Dendritic cell treated with granulocyte-macrophage colony-stimulating factor and Interleukin-4, amounts not matched to agents 40 ng/mL and 50 ng/mL, for 4 days (primary cell): ENCODE data around the gene GET3.

Source experiments
- H3K27ac Mint-ChIP-seq: one replicate; pipeline ENCODE4 v1.8.0; 2022; ENCODE audit warnings: mild to moderate bottlenecking, mixed read lengths
- H3K27me3 Mint-ChIP-seq: one replicate; pipeline ENCODE4 v1.8.0; 2022; ENCODE audit warnings: mild to moderate bottlenecking, mixed read lengths
- H3K36me3 Mint-ChIP-seq: one replicate; pipeline ENCODE4 v1.8.0; 2022; ENCODE audit warnings: low read depth, mixed read lengths
- H3K4me1 Mint-ChIP-seq: one replicate; pipeline ENCODE4 v1.8.0; 2022; ENCODE audit warnings: low read depth, mixed read lengths
- H3K4me3 Mint-ChIP-seq: one replicate; pipeline ENCODE4 v1.8.0; 2022; ENCODE audit warnings: mild to moderate bottlenecking, moderate library complexity, mixed read lengths
- H3K9me3 Mint-ChIP-seq: one replicate; pipeline ENCODE4 v1.8.0; 2022; ENCODE audit warnings: mixed read lengths
- intact Hi-C: fragments of 100-400 bp; cut with micrococcal nuclease; formaldehyde crosslinking; loops from one replicate; pipeline ENCODE4 v1.15.0; 2022

Gene GET3

DNA sequence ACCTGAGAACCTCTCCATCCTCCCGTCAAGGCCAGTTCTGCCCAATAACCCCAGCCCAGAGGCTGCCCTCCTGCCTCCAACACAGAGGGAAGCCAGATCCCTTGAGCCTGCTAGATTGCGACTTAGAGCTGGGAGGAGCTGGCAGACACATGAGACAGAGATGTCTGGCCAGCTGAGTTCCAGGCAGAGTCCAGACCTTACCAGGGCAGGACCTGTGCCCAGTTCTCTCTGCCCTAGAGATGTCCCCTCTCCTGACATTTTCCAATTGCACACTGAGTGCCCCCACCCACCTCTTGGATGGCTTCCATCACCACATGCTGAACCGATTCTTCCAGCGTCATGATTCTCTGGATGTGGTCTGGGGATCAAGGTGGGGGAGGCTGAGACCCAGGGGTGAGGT is 35.0 kb downstream of the GET3 start:
- H3K4me3 Mint-ChIP-seq, result no peak overlapping the region
- H3K9me3 Mint-ChIP-seq, result no peaks in the 10 kb centered on the region
- H3K27ac Mint-ChIP-seq, result no peak overlapping the region
- peaks cover 24% of the 10 kb centered on the region for H3K4me1 Mint-ChIP-seq
- H3K27me3 Mint-ChIP-seq, result no peaks in the 10 kb centered on the region
- H3K36me3 Mint-ChIP-seq, result peaks cover 43% of the 10 kb centered on the region
- intact Hi-C loops, result no loop called here

GRCh38 chr19:12773571-12773970 is 36.3 kb downstream of the GET3 start:
- Mint-ChIP-seq H3K9me3 (no peaks in the 10 kb centered on the region), H3K27me3 (no peaks in the 10 kb centered on the region), H3K36me3 (peaks cover 45% of the 10 kb centered on the region), H3K27ac (no peak overlapping the region), H3K4me3 (no peak overlapping the region), H3K4me1 (peaks cover 32% of the 10 kb centered on the region)
- intact Hi-C loops, result no loop called here

- peak within 1 kb of the TSS; percentile 72 for H3K4me3 Mint-ChIP-seq
- H3K9me3 Mint-ChIP-seq, result no peaks in the 10 kb centered on the region
- intact Hi-C loops, result no loop called here
- H3K27ac Mint-ChIP-seq, result peak within 1 kb of the TSS; percentile 81
- H3K36me3 Mint-ChIP-seq, result peaks cover 38% of the 10 kb centered on the region
- peaks cover 42% of the 10 kb centered on the region for H3K4me1 Mint-ChIP-seq
- H3K27me3 Mint-ChIP-seq, result no peaks in the 10 kb centered on the region
Observed at GRCh38 chr19:12774588-12775555, 37.6 kb downstream of the GET3 start, which contains the start of gene HOOK2. TSS of gene HOOK2 (minus strand) at chr19:12775552. CDS start at chr19:12775449, 103 bp downstream.

DNA sequence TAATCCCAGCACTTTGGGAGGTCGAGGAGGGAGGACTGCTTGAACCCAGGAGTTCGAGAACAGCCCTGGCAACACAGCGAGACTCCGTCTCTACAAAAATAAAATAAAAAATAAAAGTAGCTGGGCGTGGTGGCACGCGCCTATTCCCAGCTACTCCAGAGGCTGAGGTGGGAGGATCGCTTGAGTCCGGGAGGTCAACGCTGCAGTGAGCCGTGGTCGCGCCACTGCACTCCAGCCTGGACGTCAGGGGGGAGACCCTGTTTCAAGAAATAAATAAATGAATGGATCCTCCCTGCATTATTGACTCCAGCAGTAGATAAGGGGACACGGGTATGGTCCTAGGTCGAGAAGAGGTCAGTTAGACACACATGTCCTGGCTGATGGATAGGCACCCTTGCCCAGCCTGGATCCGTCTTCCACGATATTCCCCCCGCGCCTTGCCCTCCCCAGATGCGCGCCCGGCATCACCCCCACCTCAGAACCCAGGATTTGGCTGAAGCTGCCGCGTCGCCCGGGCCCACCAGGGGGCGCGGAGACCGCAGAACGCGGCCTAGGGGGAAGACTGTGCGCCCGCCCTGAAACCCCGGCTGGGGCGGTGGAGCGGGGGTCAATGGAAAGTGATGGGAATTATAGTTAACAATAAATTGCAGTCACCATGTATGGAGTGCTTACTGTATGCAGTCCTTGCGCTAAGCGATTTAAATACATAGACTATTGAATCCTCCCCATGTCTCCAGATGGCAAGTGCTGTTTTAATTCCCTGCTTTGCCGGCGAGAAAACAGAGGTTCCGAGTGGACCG is 40.1 kb downstream of the GET3 start:
- Mint-ChIP-seq H3K27me3 (no peaks in the 10 kb centered on the region), H3K4me1 (peaks cover 57% of the 10 kb centered on the region), H3K27ac (peak overlapping the region; percentile 91), H3K36me3 (peaks cover 22% of the 10 kb centered on the region), H3K4me3 (peak overlapping the region; percentile 83), H3K9me3 (no peaks in the 10 kb centered on the region)
- intact Hi-C loops, result loop anchor here (1.0 kb wide), 2 partner anchors 14 to 19 kb away; partner anchors contain the start of gene JUNB

GRCh38 chr19:12778017-12778904 is 41.0 kb downstream of the GET3 start:
- H3K27ac Mint-ChIP-seq, result peak overlapping the region; percentile 91
- no peaks in the 10 kb centered on the region for H3K27me3 Mint-ChIP-seq
- H3K9me3 Mint-ChIP-seq, result no peaks in the 10 kb centered on the region
- intact Hi-C loops, result no loop called here
- H3K4me1 Mint-ChIP-seq, result peaks cover 48% of the 10 kb centered on the region
- peaks cover 21% of the 10 kb centered on the region for H3K36me3 Mint-ChIP-seq
- H3K4me3 Mint-ChIP-seq, result peak overlapping the region; percentile 83

DNA sequence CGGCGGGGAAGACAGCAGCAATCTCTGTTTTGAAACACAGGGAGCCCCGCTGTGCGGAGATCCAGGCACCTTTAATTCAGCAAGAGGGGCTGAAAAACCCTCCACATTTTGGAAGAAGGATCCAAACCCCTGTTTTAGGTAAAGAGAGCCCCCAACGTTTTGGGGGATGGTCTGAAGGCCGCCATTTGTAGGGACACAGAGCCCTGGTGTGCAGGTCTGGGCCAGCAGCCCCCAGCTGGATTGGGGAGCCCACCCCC is 41.5 kb downstream of the GET3 start:
- intact Hi-C loops, result no loop called here
- no peaks in the 10 kb centered on the region for H3K27me3 Mint-ChIP-seq
- peak overlapping the region; percentile 83 for H3K4me3 Mint-ChIP-seq
- H3K27ac Mint-ChIP-seq, result peak overlapping the region; percentile 91
- peaks cover 43% of the 10 kb centered on the region for H3K4me1 Mint-ChIP-seq
- peaks cover 16% of the 10 kb centered on the region for H3K36me3 Mint-ChIP-seq
- no peaks in the 10 kb centered on the region for H3K9me3 Mint-ChIP-seq

GRCh38 chr19:12779162-12779993 is 42.1 kb downstream of the GET3 start:
- intact Hi-C loops, result no loop called here
- Mint-ChIP-seq H3K36me3 (peaks cover 13% of the 10 kb centered on the region), H3K27me3 (no peaks in the 10 kb centered on the region), H3K4me3 (peak overlapping the region; percentile 83), H3K4me1 (peaks cover 40% of the 10 kb centered on the region), H3K27ac (peak overlapping the region; percentile 91), H3K9me3 (no peaks in the 10 kb centered on the region)

DNA sequence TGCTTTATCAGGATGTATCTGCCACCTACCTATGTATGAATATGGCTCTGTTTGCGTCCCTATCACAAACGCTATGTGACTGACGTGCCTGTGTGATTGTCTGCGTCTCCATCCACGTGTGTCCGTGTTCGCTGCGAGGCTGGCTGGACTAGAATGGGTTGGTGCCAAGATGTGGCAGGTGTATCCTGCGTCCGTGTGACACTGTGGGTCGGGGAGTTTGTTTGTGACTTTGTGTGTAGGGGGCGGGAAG is 44.8 kb downstream of the GET3 start:
- H3K4me3 Mint-ChIP-seq, result no peak overlapping the region
- peaks cover 13% of the 10 kb centered on the region for H3K36me3 Mint-ChIP-seq
- H3K9me3 Mint-ChIP-seq, result no peaks in the 10 kb centered on the region
- no peaks in the 10 kb centered on the region for H3K27me3 Mint-ChIP-seq
- H3K4me1 Mint-ChIP-seq, result peaks cover 41% of the 10 kb centered on the region
- intact Hi-C loops, result loop anchor here (1.0 kb wide), 1 partner anchor 8 kb away; no protein-coding TSS in a partner anchor
- no peak overlapping the region for H3K27ac Mint-ChIP-seq

DNA sequence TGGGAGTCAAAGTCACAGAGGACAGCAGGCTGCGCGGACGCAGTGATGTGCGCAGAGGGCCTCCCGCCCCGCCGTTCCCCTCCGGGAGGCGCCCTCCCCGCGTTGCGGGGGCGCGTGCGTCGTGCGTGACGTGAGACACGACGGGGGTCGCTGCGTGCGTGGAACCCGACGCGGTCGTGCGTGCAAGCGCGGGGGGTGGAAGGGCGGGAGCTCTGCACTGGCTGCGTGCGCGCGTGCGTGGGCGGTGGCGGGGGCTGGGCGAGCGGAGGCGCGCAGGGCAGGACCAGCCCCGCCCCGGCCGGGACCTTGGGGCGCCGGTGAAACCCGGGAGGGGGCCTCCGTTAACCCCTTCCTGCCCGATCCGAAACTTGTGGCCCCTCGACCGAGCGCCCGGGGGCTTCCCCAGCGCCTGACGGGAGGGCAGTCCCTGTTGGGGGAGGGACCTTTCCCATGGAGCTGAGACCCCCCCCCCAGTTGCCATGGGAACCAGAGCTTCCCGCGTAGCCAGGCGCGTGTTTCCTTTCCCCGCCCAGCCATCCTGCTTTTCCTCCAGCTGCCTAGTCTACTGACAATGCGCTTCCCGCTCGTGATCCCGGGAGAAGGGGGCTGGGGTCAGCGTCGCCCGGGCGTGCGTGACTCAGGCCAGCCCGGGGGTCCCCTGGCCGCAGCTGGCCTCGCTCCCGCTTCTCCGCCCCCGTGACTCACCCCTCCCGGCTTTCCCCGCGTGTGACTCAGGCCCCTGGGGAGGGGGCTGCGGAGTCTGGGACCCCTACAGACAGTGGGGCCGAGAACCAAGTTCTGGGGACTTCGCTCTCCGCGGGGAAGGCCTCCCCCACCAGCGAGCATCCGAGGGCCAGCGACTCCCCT is 45.4 kb downstream of the GET3 start:
- intact Hi-C loops, result loop anchor here (1.0 kb wide), 1 partner anchor 8 kb away; no protein-coding TSS in a partner anchor
- H3K27ac Mint-ChIP-seq, result no peak overlapping the region
- H3K27me3 Mint-ChIP-seq, result no peaks in the 10 kb centered on the region
- peaks cover 36% of the 10 kb centered on the region for H3K4me1 Mint-ChIP-seq
- H3K36me3 Mint-ChIP-seq, result peaks cover 10% of the 10 kb centered on the region
- H3K9me3 Mint-ChIP-seq, result no peaks in the 10 kb centered on the region
- H3K4me3 Mint-ChIP-seq, result no peak overlapping the region

- Mint-ChIP-seq H3K4me3 (no peak overlapping the region), H3K27ac (no peak overlapping the region), H3K36me3 (peaks cover 3% of the 10 kb centered on the region), H3K9me3 (no peaks in the 10 kb centered on the region), H3K4me1 (peaks cover 40% of the 10 kb centered on the region), H3K27me3 (no peaks in the 10 kb centered on the region)
- intact Hi-C loops, result no loop called here
Observed at GRCh38 chr19:12783291-12783848, 46.1 kb downstream of the GET3 start.

DNA sequence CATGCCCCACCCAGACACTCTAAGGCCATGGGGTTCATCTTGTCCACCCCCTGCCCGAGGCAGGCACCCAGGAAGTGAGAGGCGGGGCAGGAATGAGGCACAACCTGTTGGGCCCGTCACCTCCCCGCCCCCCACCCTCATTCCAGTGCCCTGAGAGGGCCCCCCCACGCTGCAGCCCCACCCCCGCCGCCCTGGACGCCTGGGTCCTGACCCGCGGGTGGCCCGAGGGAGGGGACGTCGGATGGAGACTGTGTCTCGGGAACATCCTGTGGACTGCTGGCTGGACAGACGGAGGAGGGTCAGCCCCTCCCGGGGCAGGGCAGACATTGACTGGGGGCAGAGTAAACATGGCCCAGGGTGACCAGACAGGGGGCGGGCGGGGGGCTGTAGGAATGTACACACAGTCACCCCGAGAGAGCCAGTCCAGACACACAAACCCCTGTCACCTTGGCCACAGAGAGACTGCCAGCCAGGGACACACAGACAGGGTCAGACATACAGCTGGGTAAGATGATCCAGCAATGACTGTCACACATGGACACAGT is 46.6 kb downstream of the GET3 start:
- Mint-ChIP-seq H3K4me1 (peaks cover 40% of the 10 kb centered on the region), H3K9me3 (no peaks in the 10 kb centered on the region), H3K36me3 (peaks cover 3% of the 10 kb centered on the region), H3K27ac (no peak overlapping the region), H3K27me3 (no peaks in the 10 kb centered on the region), H3K4me3 (no peak overlapping the region)
- intact Hi-C loops, result no loop called here

GRCh38 chr19:12784394-12784870 is 47.1 kb downstream of the GET3 start:
- Mint-ChIP-seq H3K27ac (no peak overlapping the region), H3K27me3 (no peaks in the 10 kb centered on the region), H3K4me1 (peaks cover 38% of the 10 kb centered on the region), H3K4me3 (no peak overlapping the region), H3K36me3 (peaks cover 8% of the 10 kb centered on the region), H3K9me3 (no peaks in the 10 kb centered on the region)
- intact Hi-C loops, result no loop called here
